HG03159 (cell line): ENCODE data around the gene TMEM174.
"Not testable (repeated sequence)": the region's sequence is repeated elsewhere in the genome, so short reads cannot be mapped to it uniquely, and the experiment has no call there.

ENCODE experiments used
- ATAC-seq: cut with Tn5 transposase; IDR thresholded peaks from one replicate; pipeline ENCODE4 v1.9.1; 2021; ENCODE audit warnings: mild to moderate bottlenecking, moderate library complexity; ENCODE audit not compliant: unreplicated experiment

Gene TMEM174

GRCh38 chr5:73218552-73219171, 45.7 kb downstream of the TMEM174 start:
- no peak for ATAC-seq

GRCh38 chr5:73219336-73219735, 46.3 kb downstream of the TMEM174 start:
- not testable (repeated sequence) for ATAC-seq

- no peak for ATAC-seq
These were observed 48.2 kb downstream of the TMEM174 start for GRCh38 chr5:73221161-73221560.

- ATAC-seq: no peak
These were observed 48.7 kb downstream of the TMEM174 start for GRCh38 chr5:73221726-73222125.

DNA sequence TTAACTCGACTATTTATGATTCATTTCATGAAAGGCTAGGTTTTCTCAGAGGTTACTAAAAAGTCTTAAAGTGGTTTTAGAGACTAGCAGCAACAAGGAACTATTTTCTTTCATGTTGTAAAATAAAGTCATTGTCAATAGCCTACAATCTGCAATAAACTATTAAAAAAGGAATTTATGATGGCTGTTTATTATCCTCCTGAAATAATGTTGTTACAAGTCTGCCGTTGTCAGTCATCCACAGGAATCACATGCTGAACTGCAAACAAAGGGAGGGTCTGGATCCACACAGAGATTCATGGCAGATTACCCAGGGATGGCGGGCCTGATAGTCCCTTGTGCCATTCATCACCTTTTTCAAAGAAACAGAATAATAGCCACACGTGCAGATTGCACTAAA, 49.2 kb downstream of the TMEM174 start:
- no peak for ATAC-seq
